GM23248 (cell line): ENCODE data around the gene RAF1.

ENCODE experiments used
- EZH2 ChIP-seq: fragments of 200-600 bp; sonication (generic); IDR thresholded peaks from 2 replicates; pipeline ENCODE4 v1.6.1; 2018; ENCODE audit warnings: antibody characterized with exemption, mild to moderate bottlenecking; ENCODE audit not compliant: insufficient read depth, poor library complexity, severe bottlenecking
- EZH2phosphoT487 ChIP-seq: fragments of 200-600 bp; sonication (generic); IDR thresholded peaks from 2 replicates; pipeline ENCODE4 v1.6.1; 2018; ENCODE audit warnings: antibody characterized with exemption, moderate library complexity, mild to moderate bottlenecking, low read depth; ENCODE audit not compliant: insufficient read depth

GRCh38 chr3:12628813-12629212 is 35.1 kb downstream of the RAF1 start:
- no peak for TF ChIP-seq EZH2
- no peak for TF ChIP-seq EZH2phosphoT487
